Hematopoietic multipotent progenitor cell treated with erythropoietin and hydrocortisone succinate and interleukin-3 and kit ligand, for 17 days (in vitro differentiated cells): ENCODE results near the gene PPP2R1B.
A peak's percentile ranks its signal among the peaks of the same experiment; 100 is the strongest.

Source experiments
- DNase-seq: peaks from one replicate; pipeline ENCODE4 v3.0.0-alpha.2; 2015; ENCODE audit warnings: low spot score

The PPP2R1B gene

GRCh38 chr11:111748035-111748804 lies 18.0 kb downstream of the PPP2R1B start:
- DNase-seq, result no peak

GRCh38 chr11:111745719-111746504 lies 20.3 kb downstream of the PPP2R1B start:
- DNase-seq, result no peak

GRCh38 chr11:111743700-111744099 lies 22.5 kb downstream of the PPP2R1B start:
- DNase-seq, result no peak

GRCh38 chr11:111741751-111742150 lies 24.4 kb downstream of the PPP2R1B start:
- no peak for DNase-seq

GRCh38 chr11:111739299-111739698 lies 26.9 kb downstream of the PPP2R1B start:
- no peak for DNase-seq

- no peak for DNase-seq
Measured at GRCh38 chr11:111737444-111738210, 28.6 kb downstream of the PPP2R1B start.

GRCh38 chr11:111736621-111737443 lies 29.4 kb downstream of the PPP2R1B start:
- no peak for DNase-seq

GRCh38 chr11:111736181-111736590 lies 30.0 kb downstream of the PPP2R1B start:
- DNase-seq, result no peak

GRCh38 chr11:111735262-111736116 lies 30.7 kb downstream of the PPP2R1B start:
- DNase-seq, result no peak

GRCh38 chr11:111734954-111735261 lies 31.3 kb downstream of the PPP2R1B start:
- no peak for DNase-seq

- no peak for DNase-seq
Measured at GRCh38 chr11:111734101-111734953, 31.9 kb downstream of the PPP2R1B start.

GRCh38 chr11:111733611-111734088 lies 32.5 kb downstream of the PPP2R1B start:
- DNase-seq, result no peak

GRCh38 chr11:111733016-111733415 lies 33.2 kb downstream of the PPP2R1B start:
- DNase-seq, result no peak

GRCh38 chr11:111731821-111732220 lies 34.4 kb downstream of the PPP2R1B start:
- DNase-seq, result no peak

GRCh38 chr11:111730871-111731591 lies 35.2 kb downstream of the PPP2R1B start:
- peak; percentile 54 for DNase-seq

- no peak for DNase-seq
Measured at GRCh38 chr11:111729831-111730311, 36.3 kb downstream of the PPP2R1B start.

GRCh38 chr11:111729071-111729830 lies 36.9 kb downstream of the PPP2R1B start:
- peak; percentile 45 for DNase-seq

GRCh38 chr11:111727431-111727830 lies 38.8 kb downstream of the PPP2R1B start:
- DNase-seq, result no peak
